ENCODE results near the gene TIGAR.
A peak's percentile ranks its signal among the peaks of the same experiment; 100 is the strongest.

Gene TIGAR

GRCh38 chr12:4282892-4283511 lies 38.0 kb upstream of the TIGAR start:
- DNase-seq (ENCODE audit: low read depth), result no peak

GRCh38 chr12:4283512-4284255 lies 37.3 kb upstream of the TIGAR start:
- no peak for DNase-seq (ENCODE audit: low read depth)

- no peak for DNase-seq (ENCODE audit: low read depth)
Measured at GRCh38 chr12:4284306-4284705, 36.7 kb upstream of the TIGAR start.

- DNase-seq (ENCODE audit: low read depth), result no peak
Measured at GRCh38 chr12:4285070-4285469, 35.9 kb upstream of the TIGAR start.

- DNase-seq (ENCODE audit: low read depth), result no peak
Measured at GRCh38 chr12:4286228-4286627, 34.8 kb upstream of the TIGAR start.

- DNase-seq (ENCODE audit: low read depth), result no peak
Measured at GRCh38 chr12:4286771-4287317, 34.2 kb upstream of the TIGAR start.

- no peak for DNase-seq (ENCODE audit: low read depth)
Measured at GRCh38 chr12:4287325-4288211, 33.4 kb upstream of the TIGAR start.

- no peak for DNase-seq (ENCODE audit: low read depth)
Measured at GRCh38 chr12:4288296-4289131, 32.5 kb upstream of the TIGAR start.

- no peak for DNase-seq (ENCODE audit: low read depth)
Measured at GRCh38 chr12:4289231-4289878, 31.7 kb upstream of the TIGAR start.

GRCh38 chr12:4289998-4290790 lies 30.8 kb upstream of the TIGAR start:
- no peak for DNase-seq (ENCODE audit: low read depth)

GRCh38 chr12:4292341-4293073 lies 28.5 kb upstream of the TIGAR start:
- DNase-seq (ENCODE audit: low read depth), result no peak

- DNase-seq (ENCODE audit: low read depth), result peak; percentile 37
Measured at GRCh38 chr12:4293299-4293965, 27.6 kb upstream of the TIGAR start.

- DNase-seq (ENCODE audit: low read depth), result no peak
Measured at GRCh38 chr12:4293966-4294505, 27.0 kb upstream of the TIGAR start.

- no peak for DNase-seq (ENCODE audit: low read depth)
Measured at GRCh38 chr12:4296751-4297150, 24.3 kb upstream of the TIGAR start.

- no peak for DNase-seq (ENCODE audit: low read depth)
Measured at GRCh38 chr12:4297617-4298016, 23.4 kb upstream of the TIGAR start.

- no peak for DNase-seq (ENCODE audit: low read depth)
Measured at GRCh38 chr12:4300883-4301282, 20.1 kb upstream of the TIGAR start.

GRCh38 chr12:4301932-4302501 lies 19.0 kb upstream of the TIGAR start:
- DNase-seq (ENCODE audit: low read depth), result no peak

GRCh38 chr12:4302881-4303280 lies 18.1 kb upstream of the TIGAR start:
- DNase-seq (ENCODE audit: low read depth), result no peak
